ENCODE measurements around the gene UTS2B. TPM values are rescaled to one million over a fixed set of nuclear protein-coding genes. Genes with fewer than 3 reads are reported as not detected.

Gene UTS2B
- total and polyA plus RNA-seq, 9 of the 15 experiments (the other 6 are each of a cell fraction or from before 2014, with no cell fraction given) = 0.06 TPM; not detected in 8

GRCh38 chr3:191352014-191352413 lies 21.7 kb upstream of the UTS2B start (continued):
- TF ChIP-seq ZNF551 (CRISPR knock-in tag; IDR thresholded peaks at IDR 0.05) (no peak), NR2C2 (CRISPR knock-in tag; IDR thresholded peaks at IDR 0.05) (no peak), NR2C2 (tag; IDR thresholded peaks at IDR 0.05) (no peak), EZH2 (IDR thresholded peaks at IDR 0.05; ENCODE audit: borderline replicate concordance, low read depth, low read length) (no peak), EWSR1 (IDR thresholded peaks at IDR 0.05; ENCODE audit: borderline replicate concordance, low read depth, partially characterized antibody) (no peak), BRCA1 (IDR thresholded peaks at IDR 0.05) (no peak), BRCA1 (CRISPR knock-in tag; IDR thresholded peaks at IDR 0.05) (no peak)

DNA sequence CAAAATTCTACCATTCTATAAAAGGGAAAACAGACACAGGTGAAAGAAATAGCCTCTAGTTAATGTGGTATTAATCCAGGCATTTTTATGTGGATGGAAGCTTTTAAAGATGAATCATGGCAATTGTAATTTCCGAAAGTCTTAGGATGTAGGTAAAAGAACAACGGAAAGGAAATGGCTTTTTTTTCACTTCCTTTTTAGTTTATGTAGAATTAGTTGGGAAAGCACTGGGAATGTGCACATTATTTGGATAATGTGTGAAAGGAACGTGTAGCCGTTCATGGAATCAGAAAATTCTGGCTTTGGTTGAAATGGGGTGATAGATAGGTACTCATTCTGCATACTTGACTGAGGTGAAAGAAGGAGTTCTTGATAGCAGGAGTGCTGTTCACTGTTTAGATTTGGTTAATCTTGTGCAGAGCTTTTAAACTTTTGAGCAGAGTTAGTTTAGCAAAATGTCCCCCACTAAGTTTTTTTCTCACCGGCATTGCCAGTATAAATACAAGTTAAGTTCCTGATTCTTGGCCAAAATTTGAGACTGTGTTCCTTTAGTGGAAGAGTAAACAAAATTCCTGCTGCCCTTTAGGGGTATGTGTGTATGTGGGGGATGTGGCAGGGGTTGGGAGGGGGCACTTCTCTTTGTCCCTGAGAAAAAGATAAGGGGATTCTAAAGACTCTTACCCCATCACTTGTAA lies 20.2 kb upstream of the UTS2B start:
- H4K20me1 ChIP-seq (replicated peaks; ENCODE audit: control insufficient read depth, insufficient read depth, low read length) = no peaks in the 10 kb centered on the region
- intact Hi-C loops (cut with micrococcal nuclease) (no loop called here), in situ Hi-C loops (cut with MboI) (no loop called here)
- ATAC-seq (no peak), DNase-seq (ENCODE audit: extremely low read depth in 1 of 4, low spot score in 3 of 4) (no peak), FAIRE-seq (no peak)
- BruUV-seq (replicated peaks) = no TSS peak
- H3K9me1 ChIP-seq (ENCODE audit: control insufficient read depth, insufficient read depth, low read length) = no peaks in the 10 kb centered on the region
- POLR2A ChIA-PET = no interaction called here
- CTCF ChIA-PET (ENCODE audit: low intra/inter-chr PET ratio) = no interaction called here
- no peaks in the 10 kb centered on the region for H3K4me1 ChIP-seq (replicated peaks in 1 of 2; ENCODE audit: control insufficient read depth in 2 of 2, insufficient read depth in 2 of 2, low read length in 2 of 2)
- peaks cover 20% of the 10 kb centered on the region for H3K79me2 ChIP-seq (ENCODE audit: control insufficient read depth, insufficient read depth, low read length)
- no peaks in the 10 kb centered on the region for H3K9me3 ChIP-seq (replicated peaks; ENCODE audit: control insufficient read depth, insufficient read depth, low read depth, low read length)
- no peaks in the 10 kb centered on the region for H3K27me3 ChIP-seq (ENCODE audit: control insufficient read depth in 2 of 2, insufficient read depth in 2 of 2, low read length in 2 of 2)
- H3K4me2 ChIP-seq (ENCODE audit: insufficient read depth, low read length) = no peak overlapping the region
- no CpG with 5 or more reads among the region's 5 CpGs for WGBS (ENCODE audit: insufficient coverage, low coverage, missing lambda C conversion rate)
- H3K4me3 ChIP-seq = no peak overlapping the region
- no peak overlapping the region for H2AFZ ChIP-seq (ENCODE audit: low read depth, low read length)
- H3K9ac ChIP-seq (ENCODE audit: insufficient read depth in 1 of 2, low read depth in 2 of 2, low read length in 2 of 2) = no peak overlapping the region
- H3K36me3 ChIP-seq (ENCODE audit: control insufficient read depth, insufficient read depth, low read length) = no peaks in the 10 kb centered on the region
- H3K27ac ChIP-seq (ENCODE audit: extremely low read depth, low read depth, low read length) = no peak overlapping the region
- TF ChIP-seq, protein P1, sequence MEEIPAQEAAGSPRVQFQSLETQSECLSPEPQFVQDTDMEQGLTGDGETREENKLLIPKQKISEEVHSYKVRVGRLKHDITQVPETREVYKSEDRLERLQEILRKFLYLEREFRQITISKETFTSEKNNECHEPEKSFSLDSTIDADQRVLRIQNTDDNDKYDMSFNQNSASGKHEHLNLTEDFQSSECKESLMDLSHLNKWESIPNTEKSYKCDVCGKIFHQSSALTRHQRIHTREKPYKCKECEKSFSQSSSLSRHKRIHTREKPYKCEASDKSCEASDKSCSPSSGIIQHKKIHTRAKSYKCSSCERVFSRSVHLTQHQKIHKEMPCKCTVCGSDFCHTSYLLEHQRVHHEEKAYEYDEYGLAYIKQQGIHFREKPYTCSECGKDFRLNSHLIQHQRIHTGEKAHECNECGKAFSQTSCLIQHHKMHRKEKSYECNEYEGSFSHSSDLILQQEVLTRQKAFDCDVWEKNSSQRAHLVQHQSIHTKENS (CRISPR knock-in tag; IDR thresholded peaks at IDR 0.05) = no peak
- no peak for TF ChIP-seq HMG20A (CRISPR knock-in tag; conservative IDR thresholded peaks at IDR 0.05)
- TF ChIP-seq, protein P2, sequence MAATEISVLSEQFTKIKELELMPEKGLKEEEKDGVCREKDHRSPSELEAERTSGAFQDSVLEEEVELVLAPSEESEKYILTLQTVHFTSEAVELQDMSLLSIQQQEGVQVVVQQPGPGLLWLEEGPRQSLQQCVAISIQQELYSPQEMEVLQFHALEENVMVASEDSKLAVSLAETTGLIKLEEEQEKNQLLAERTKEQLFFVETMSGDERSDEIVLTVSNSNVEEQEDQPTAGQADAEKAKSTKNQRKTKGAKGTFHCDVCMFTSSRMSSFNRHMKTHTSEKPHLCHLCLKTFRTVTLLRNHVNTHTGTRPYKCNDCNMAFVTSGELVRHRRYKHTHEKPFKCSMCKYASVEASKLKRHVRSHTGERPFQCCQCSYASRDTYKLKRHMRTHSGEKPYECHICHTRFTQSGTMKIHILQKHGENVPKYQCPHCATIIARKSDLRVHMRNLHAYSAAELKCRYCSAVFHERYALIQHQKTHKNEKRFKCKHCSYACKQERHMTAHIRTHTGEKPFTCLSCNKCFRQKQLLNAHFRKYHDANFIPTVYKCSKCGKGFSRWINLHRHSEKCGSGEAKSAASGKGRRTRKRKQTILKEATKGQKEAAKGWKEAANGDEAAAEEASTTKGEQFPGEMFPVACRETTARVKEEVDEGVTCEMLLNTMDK (IDR thresholded peaks at IDR 0.05; ENCODE audit: borderline replicate concordance, insufficient read depth, low read depth, low read length, poor library complexity, severe bottlenecking) = no peak
- no peak for TF ChIP-seq FIP1L1 (IDR thresholded peaks at IDR 0.05; ENCODE audit: low read depth, low read length, poor library complexity, severe bottlenecking)
- no peak for TF ChIP-seq JUND (IDR thresholded peaks at IDR 0.05; ENCODE audit: borderline replicate concordance, low read depth, low read length)
- no peak for TF ChIP-seq JUND (tag; IDR thresholded peaks at IDR 0.05; ENCODE audit: borderline replicate concordance, low read depth, low read length)
- no peak for TF ChIP-seq TCF7L2 (IDR thresholded peaks at IDR 0.05; ENCODE audit: low read depth, low read length)
- TF ChIP-seq TCF15 (CRISPR knock-in tag; IDR thresholded peaks at IDR 0.05) = no peak
- TF ChIP-seq E2F3 (CRISPR knock-in tag; IDR thresholded peaks at IDR 0.05) = no peak
- TF ChIP-seq, protein P3, sequence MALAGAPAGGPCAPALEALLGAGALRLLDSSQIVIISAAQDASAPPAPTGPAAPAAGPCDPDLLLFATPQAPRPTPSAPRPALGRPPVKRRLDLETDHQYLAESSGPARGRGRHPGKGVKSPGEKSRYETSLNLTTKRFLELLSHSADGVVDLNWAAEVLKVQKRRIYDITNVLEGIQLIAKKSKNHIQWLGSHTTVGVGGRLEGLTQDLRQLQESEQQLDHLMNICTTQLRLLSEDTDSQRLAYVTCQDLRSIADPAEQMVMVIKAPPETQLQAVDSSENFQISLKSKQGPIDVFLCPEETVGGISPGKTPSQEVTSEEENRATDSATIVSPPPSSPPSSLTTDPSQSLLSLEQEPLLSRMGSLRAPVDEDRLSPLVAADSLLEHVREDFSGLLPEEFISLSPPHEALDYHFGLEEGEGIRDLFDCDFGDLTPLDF (CRISPR knock-in tag; IDR thresholded peaks at IDR 0.05) = no peak

All from K562 (cell line).